NB4 (cell line): ENCODE measurements around the gene MCF2L.
"Not testable (repeated sequence)": the region's sequence is repeated elsewhere in the genome, so short reads cannot be mapped to it uniquely, and the experiment has no call there.

ENCODE experiments used
- DNase-seq: peaks from one replicate; pipeline ENCODE4 v3.0.0; 2010; ENCODE audit warnings: low read depth
- H3K4me3 ChIP-seq: one replicate; pipeline ENCODE4 v1.5.1; 2011; ENCODE audit warnings: mild to moderate bottlenecking, low read depth, low read length, moderate library complexity
- MYC ChIP-seq: IDR thresholded peaks from 2 replicates; pipeline ENCODE4 v1.6.1; 2011; ENCODE audit warnings: low read depth, low read length
- POLR2A ChIP-seq: IDR thresholded peaks from 2 replicates; pipeline ENCODE4 v1.6.1; 2011; ENCODE audit warnings: mild to moderate bottlenecking; ENCODE audit not compliant: insufficient read length; ENCODE audit errors: extremely low read depth
- TF ChIP-seq, protein P1 (sequence below): IDR thresholded peaks from 2 replicates; pipeline ENCODE4 v1.6.1; 2011; ENCODE audit warnings: low read depth, low read length
- TF ChIP-seq, protein P2 (sequence below): IDR thresholded peaks from one replicate; pipeline ENCODE4 v1.5.1; 2012; ENCODE audit warnings: low read depth, low read length

The MCF2L gene

DNA sequence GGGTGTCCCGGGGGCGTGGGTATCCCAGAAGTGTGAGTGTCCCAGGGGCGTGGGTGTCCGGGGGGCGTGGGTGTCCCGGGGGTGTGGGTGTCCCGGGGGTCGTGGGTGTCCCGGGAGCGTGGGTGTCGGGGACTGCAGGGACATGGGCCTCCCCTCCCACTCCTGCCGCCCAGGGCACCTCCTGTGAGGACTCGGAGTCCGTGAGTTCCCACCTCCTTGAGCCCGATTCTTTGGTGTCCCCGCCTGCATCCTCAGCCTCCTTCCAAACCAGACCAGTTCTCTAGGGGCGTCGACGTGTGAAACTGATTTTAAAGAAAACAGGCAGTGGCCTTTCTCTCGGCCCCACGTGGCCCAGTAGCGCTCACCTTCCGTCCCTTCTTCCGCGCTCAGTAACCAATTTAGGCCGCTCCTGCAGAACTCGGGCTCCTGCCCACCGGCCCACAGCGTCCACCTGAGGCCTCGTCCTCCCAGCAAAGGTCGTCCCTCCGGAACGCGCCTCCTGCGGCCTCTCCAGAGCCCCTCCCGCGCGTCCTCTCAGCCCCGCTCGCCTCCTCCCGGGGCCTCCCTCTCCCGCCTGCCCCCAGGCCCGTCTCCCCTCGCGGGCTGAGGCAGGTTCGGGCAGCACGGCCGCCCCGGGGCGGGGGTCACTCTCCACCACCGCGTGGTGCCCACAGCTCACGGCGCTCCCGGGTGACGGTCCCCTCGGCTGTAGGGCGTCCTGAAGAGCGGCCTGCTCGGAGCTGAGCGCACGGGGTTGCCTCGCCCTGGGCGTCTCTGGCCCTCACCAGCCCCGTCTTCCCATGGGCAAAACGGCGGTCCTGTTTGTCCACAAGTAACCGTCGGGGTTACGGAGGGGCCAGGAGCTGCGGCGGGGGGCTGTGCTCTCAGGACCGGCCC, 140.4 kb downstream of the MCF2L start:
- DNase-seq, result no peak
- TF ChIP-seq POLR2A (no peak), MYC (no peak)
- TF ChIP-seq, protein P1, sequence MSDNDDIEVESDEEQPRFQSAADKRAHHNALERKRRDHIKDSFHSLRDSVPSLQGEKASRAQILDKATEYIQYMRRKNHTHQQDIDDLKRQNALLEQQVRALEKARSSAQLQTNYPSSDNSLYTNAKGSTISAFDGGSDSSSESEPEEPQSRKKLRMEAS, result no peak
- TF ChIP-seq, protein P2, sequence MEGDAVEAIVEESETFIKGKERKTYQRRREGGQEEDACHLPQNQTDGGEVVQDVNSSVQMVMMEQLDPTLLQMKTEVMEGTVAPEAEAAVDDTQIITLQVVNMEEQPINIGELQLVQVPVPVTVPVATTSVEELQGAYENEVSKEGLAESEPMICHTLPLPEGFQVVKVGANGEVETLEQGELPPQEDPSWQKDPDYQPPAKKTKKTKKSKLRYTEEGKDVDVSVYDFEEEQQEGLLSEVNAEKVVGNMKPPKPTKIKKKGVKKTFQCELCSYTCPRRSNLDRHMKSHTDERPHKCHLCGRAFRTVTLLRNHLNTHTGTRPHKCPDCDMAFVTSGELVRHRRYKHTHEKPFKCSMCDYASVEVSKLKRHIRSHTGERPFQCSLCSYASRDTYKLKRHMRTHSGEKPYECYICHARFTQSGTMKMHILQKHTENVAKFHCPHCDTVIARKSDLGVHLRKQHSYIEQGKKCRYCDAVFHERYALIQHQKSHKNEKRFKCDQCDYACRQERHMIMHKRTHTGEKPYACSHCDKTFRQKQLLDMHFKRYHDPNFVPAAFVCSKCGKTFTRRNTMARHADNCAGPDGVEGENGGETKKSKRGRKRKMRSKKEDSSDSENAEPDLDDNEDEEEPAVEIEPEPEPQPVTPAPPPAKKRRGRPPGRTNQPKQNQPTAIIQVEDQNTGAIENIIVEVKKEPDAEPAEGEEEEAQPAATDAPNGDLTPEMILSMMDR, result no peak
- no peak overlapping the region for H3K4me3 ChIP-seq

DNA sequence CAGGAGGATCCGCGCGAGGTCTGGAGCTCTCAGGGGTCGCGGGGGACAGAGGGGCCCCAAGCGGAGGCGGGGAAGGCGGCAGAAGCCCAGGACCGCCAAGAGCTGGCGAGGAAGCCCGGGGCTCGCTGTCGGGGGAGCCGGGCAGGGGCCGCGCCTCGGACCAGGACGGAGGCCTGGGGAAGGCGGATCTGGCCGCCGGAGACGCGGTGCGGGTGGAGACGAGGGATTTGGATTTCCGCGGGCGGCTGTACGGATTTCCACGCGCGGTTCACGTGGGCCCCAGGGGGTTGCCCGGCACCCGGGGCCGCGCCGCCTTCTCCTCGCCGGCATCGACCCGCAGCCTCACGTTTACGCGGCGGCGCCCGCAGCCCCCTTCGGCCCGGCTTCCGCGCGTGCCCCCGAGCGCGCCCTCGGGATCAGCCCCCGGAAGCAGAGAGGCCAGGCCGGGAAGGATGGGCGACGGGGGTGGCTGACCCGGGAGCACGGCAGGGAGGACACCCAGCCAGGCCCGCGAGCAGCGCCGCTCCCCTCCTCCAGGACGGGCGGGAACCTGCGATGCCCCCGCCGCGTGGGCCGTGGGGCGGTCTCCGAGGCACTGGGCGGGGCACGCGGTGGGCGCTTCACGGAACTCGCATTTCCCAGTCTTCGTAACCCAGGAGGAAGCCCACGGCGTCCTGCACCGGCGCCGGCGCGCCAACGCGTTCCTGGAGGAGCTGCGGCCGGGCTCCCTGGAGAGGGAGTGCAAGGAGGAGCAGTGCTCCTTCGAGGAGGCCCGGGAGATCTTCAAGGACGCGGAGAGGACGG, 141.2 kb downstream of the MCF2L start:
- no peak overlapping the region for H3K4me3 ChIP-seq
- DNase-seq, result no peak
- TF ChIP-seq MYC, result no peak
- TF ChIP-seq, protein P1, result no peak
- TF ChIP-seq, protein P2, result no peak
- no peak for TF ChIP-seq POLR2A

DNA sequence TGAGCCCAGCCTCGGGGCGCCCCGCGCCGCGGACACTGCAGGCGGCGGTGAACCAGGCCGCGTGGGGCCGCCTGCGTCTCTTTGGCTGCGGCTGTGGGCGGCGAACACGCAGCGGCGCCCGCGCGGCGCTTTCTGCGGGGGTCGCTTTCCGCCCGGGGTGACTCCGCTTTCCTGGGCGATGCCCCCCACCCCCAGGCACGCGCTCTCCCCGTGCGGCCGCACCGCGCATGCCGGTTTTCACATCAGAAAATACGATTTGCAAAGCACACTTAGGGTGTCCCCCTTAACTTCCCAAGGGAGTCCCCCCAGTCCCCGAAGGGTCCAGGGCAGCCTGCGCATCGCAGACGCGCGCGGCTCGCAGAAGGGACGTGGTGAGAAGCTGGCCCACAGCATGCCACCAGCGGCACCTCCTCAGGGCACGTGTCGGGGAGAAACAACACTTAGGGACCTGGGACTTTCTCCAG, 141.9 kb downstream of the MCF2L start:
- no peak overlapping the region for H3K4me3 ChIP-seq
- TF ChIP-seq, protein P2, result no peak

DNA sequence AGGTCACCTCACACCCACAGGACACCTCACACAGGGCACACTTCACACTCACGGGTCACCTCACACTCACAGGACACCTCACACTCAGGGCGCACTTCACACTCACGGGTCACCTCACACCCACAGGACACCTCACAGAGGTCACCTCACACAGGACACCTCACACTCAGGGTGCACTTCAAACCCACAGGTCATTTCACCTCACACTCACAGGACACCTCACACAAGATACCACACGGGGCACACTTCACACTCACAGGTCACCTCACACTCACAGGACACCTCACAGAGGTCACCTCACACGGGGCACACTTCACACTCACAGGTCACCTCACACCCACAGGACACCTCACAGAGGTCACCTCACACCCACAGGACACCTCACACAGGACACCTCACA, 142.8 kb downstream of the MCF2L start:
- H3K4me3 ChIP-seq, DNase-seq: not testable (repeated sequence)

More for the DNA sequence above, 141.9 kb downstream of the MCF2L start:
- DNase-seq, result no peak

DNA sequence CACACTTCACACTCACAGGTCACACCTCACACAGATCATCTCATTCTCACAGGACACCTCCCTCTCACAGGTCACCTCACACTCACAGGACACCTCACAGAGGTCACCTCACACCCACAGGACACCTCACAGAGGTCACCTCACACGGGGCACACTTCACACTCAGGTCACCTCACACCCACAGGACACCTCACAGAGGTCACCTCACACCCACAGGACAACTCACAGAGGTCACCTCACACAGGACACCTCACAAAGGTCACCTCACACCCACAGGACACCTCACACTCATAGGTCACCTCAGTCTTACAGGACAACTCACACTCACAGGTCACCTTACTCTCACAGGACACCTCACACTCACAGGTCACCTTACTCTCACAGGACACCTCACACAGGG, 143.5 kb downstream of the MCF2L start:
- not testable (repeated sequence) for H3K4me3 ChIP-seq, DNase-seq

DNA sequence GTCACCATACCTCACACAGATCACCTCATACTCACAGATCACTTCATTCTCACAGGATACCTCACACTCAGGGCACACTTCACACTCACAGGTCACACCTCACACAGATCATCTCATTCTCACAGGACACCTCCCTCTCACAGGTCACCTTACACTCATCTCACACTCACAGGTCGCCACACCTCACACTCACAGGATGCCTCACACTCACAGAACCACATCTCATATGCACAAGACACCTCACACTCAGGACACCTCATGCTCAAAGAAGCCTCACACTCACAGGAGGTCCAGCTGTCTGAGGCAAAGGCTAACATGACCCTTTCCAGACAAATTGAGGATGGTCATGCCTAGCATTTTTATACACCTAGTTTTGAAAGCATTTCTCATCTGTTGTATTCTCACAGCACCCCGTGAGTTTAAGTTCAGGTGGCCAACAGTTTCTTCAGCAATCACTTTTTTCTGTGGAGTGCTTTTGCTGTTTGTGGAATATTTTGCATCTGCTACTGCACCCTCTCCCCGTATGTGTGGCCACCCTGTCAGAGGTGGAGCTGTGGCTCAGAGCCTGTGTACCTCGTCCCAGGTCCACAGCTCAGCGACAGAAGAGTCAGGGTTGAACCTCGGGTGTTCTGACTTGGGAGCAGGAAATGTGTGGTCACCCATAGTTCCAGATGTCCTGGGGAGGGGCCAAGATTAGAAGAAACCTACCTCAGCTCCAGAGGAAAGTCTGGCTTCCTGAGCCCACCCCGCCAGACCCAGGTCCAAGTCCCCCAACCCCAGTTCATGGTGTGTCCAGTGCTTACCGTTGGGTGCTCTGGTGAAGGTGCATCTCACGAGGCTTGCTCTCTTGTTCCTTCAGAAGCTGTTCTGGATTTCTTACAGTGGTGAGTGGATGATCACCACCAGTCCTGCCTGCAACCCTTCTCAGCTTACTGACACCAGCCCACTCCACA, 144.2 kb downstream of the MCF2L start:
- no peak overlapping the region for H3K4me3 ChIP-seq
- DNase-seq, result no peak
- TF ChIP-seq POLR2A, result no peak
- TF ChIP-seq, protein P1, result no peak
- TF ChIP-seq, protein P2, result no peak
- TF ChIP-seq MYC, result no peak
